Measurements from ENCODE around the gene GPR156. TPM values are rescaled to one million over a fixed set of nuclear protein-coding genes. Genes with fewer than 3 reads are reported as not detected.

The GPR156 gene
- total RNA-seq, 4 donors from 2014 or later = 0.21 to 2.1 (median 0.50) TPM

GRCh38 chr3:120177707-120178306 is 107.2 kb downstream of the GPR156 start:
- 80 to 85% methylated on average over 2 of the region's 2 CpGs for WGBS, 2 donors
- Histone ChIP-seq H3K27ac (peak overlapping the region in 2 of 4 donors; percentile 29 to 37), H3K27me3 (no peaks in the 10 kb centered on the region), H3K9me3 (no peaks in the 10 kb centered on the region), H3K4me1 (peaks cover 0 to 20% (median 0%) of the 10 kb centered on the region in 4 donors), H3K36me3 (no peaks in the 10 kb centered on the region), H3K4me3 (no peak overlapping the region)
- TF ChIP-seq POLR2A (IDR thresholded peaks at IDR 0.05) (no peak), CTCF (IDR thresholded peaks at IDR 0.05) (no peak), EP300 (IDR thresholded peaks at IDR 0.05) (no peak)
- DNase-seq (ENCODE audit: low spot score in 2 of 2) = no peak

GRCh38 chr3:120177151-120177550 is 107.9 kb downstream of the GPR156 start:
- H3K9me3 ChIP-seq = no peaks in the 10 kb centered on the region
- no peaks in the 10 kb centered on the region for H3K27me3 ChIP-seq
- H3K36me3 ChIP-seq = no peaks in the 10 kb centered on the region
- H3K4me3 ChIP-seq = no peak overlapping the region
- 20 to 22% methylated on average over 5 to 6 of the region's 6 CpGs for WGBS, 2 donors
- TF ChIP-seq EP300 (IDR thresholded peaks at IDR 0.05) = no peak
- TF ChIP-seq CTCF (IDR thresholded peaks at IDR 0.05) = no peak
- TF ChIP-seq POLR2A (IDR thresholded peaks at IDR 0.05) = no peak
- H3K27ac ChIP-seq = peak overlapping the region in 1 of 4 donors; percentile 37
- DNase-seq (ENCODE audit: low spot score in 2 of 2) = peak in 1 of 2 donors; percentile 8
- H3K4me1 ChIP-seq = peaks cover 0 to 20% (median 0%) of the 10 kb centered on the region in 4 donors

- H3K27me3 ChIP-seq = no peaks in the 10 kb centered on the region
- no peak overlapping the region for H3K4me3 ChIP-seq
- no peak overlapping the region for H3K27ac ChIP-seq
- H3K4me1 ChIP-seq = peaks cover 0 to 18% (median 0%) of the 10 kb centered on the region in 4 donors
- WGBS, 2 donors = 82 to 86% methylated on average over 2 of the region's 3 CpGs
- DNase-seq (ENCODE audit: low spot score in 2 of 2) = no peak
- no peaks in the 10 kb centered on the region for H3K36me3 ChIP-seq
- no peaks in the 10 kb centered on the region for H3K9me3 ChIP-seq
- no peak for TF ChIP-seq EP300 (IDR thresholded peaks at IDR 0.05)
- TF ChIP-seq CTCF (IDR thresholded peaks at IDR 0.05) = no peak
- TF ChIP-seq POLR2A (IDR thresholded peaks at IDR 0.05) = no peak
Measured at GRCh38 chr3:120174811-120175539, 110.0 kb downstream of the GPR156 start.

GRCh38 chr3:120173056-120173675 is 111.9 kb downstream of the GPR156 start:
- Histone ChIP-seq H3K36me3 (peaks cover 0 to 1% (median 0%) of the 10 kb centered on the region in 3 donors), H3K27me3 (no peaks in the 10 kb centered on the region), H3K27ac (no peak overlapping the region), H3K9me3 (no peaks in the 10 kb centered on the region), H3K4me3 (no peak overlapping the region), H3K4me1 (peaks cover 0 to 13% (median 0%) of the 10 kb centered on the region in 4 donors)
- WGBS, 2 donors = 85 to 86% methylated on average over 6 of the region's 6 CpGs
- no peak for TF ChIP-seq EP300 (IDR thresholded peaks at IDR 0.05)
- no peak for TF ChIP-seq POLR2A (IDR thresholded peaks at IDR 0.05)
- TF ChIP-seq CTCF (IDR thresholded peaks at IDR 0.05) = no peak
- no peak for DNase-seq (ENCODE audit: low spot score in 2 of 2)

- no peaks in the 10 kb centered on the region for H3K9me3 ChIP-seq
- WGBS, 2 donors = 60 to 67% methylated on average over 6 of the region's 6 CpGs
- no peak for TF ChIP-seq POLR2A (IDR thresholded peaks at IDR 0.05)
- TF ChIP-seq CTCF (IDR thresholded peaks at IDR 0.05) = no peak
- TF ChIP-seq EP300 (IDR thresholded peaks at IDR 0.05) = no peak
- H3K4me3 ChIP-seq = no peak overlapping the region
- peaks cover 0 to 6% (median 0%) of the 10 kb centered on the region in 3 donors for H3K36me3 ChIP-seq
- H3K4me1 ChIP-seq = peaks cover 0 to 4% (median 0%) of the 10 kb centered on the region in 4 donors
- no peak overlapping the region for H3K27ac ChIP-seq
- no peak for DNase-seq (ENCODE audit: low spot score in 2 of 2)
- no peaks in the 10 kb centered on the region for H3K27me3 ChIP-seq
Measured at GRCh38 chr3:120172070-120172469, 113.0 kb downstream of the GPR156 start.

Data from tibial nerve (tissue), 4 donors.